Heart right ventricle (tissue), 16 donors: ENCODE results near the gene ECE1. TPM values are rescaled to one million over a fixed set of nuclear protein-coding genes. Genes with fewer than 3 reads are reported as not detected.

ENCODE experiments used
- ATAC-seq, 8 donors: fragments of 200-7000 bp; cut with Tn5 transposase; one replicate each; pipeline ENCODE4 v1.9.1; 2020; ENCODE audit warnings: mild to moderate bottlenecking in 8 of 8, moderate library complexity in 8 of 8, moderate number of reproducible peaks in 1 of 8
- DNase-seq, 2 donors: peaks; one replicate each; pipeline ENCODE4 v3.0.0-alpha.2; 2020
- H3K27ac ChIP-seq, 10 donors: fragments of 200-600 bp; sonication (generic) in 2 of 10; one replicate each; pipeline versions ENCODE4 v1.5.0 to v1.8.0; 2020 to 2022; ENCODE audit warnings: mild to moderate bottlenecking in 3 of 10
- H3K27me3 ChIP-seq, 7 donors: fragments of 200-600 bp; one replicate each; pipeline ENCODE4 v1.8.0; 2021 to 2022; ENCODE audit warnings: mild to moderate bottlenecking in 2 of 7
- H3K36me3 ChIP-seq, 9 donors: fragments of 200-600 bp; sonication (generic) in 1 of 9; one replicate each; pipeline versions ENCODE4 v1.5.0 to v1.8.0; 2020 to 2022; ENCODE audit warnings: mild to moderate bottlenecking in 2 of 9
- H3K4me1 ChIP-seq, 9 donors: fragments of 200-600 bp; sonication (generic) in 1 of 9; one replicate each; pipeline versions ENCODE4 v1.5.0 to v1.8.0; 2020 to 2022; ENCODE audit warnings: mild to moderate bottlenecking in 4 of 9
- H3K4me3 ChIP-seq, 10 donors: fragments of 200-600 bp; sonication (generic) in 2 of 10; one replicate each; pipeline versions ENCODE4 v1.5.0 to v1.8.0; 2020 to 2022; ENCODE audit warnings: mild to moderate bottlenecking in 7 of 10, moderate library complexity in 2 of 10
- H3K9me3 ChIP-seq, 11 donors: fragments of 200-600 bp in 10 of 11; sonication (generic) in 2 of 11; one replicate each; pipeline versions ENCODE4 v1.5.0 to v1.8.0; 2013 to 2022; ENCODE audit warnings: mild to moderate bottlenecking in 2 of 11, control low read depth in 1 of 11, moderate library complexity in 1 of 11
- CTCF ChIP-seq, 9 donors: fragments of 200-600 bp; sonication (generic) in 2 of 9; IDR thresholded peaks; one replicate each; pipeline versions ENCODE4 v1.5.0 to v1.8.0; 2021 to 2022; ENCODE audit warnings: antibody characterized with exemption in 9 of 9, mild to moderate bottlenecking in 5 of 9, moderate library complexity in 1 of 9
- WGBS, 2 donors: extraction: QIAGEN DNeasy Blood & Tissue Kit; methylation state at CpG; one replicate each; pipeline ENCODE4 v1.1.7; 2013; ENCODE audit warnings: inconsistent platforms in 1 of 2; 5-methylcytosine and 5-hydroxymethylcytosine counted together
- intact Hi-C, 10 donors: fragments of 100-400 bp; cut with DNase I; formaldehyde crosslinking; loops; one replicate each; pipeline versions ENCODE4 v1.11.1 to v1.14.2; 2022
- polyA plus RNA-seq, 2 donors: library from polyadenylated mRNA; stranded (reverse); fragments of 200-250 nt; gene quantifications; one replicate each; pipeline ENCODE4 v1.2.3, GENCODE V29; 2013
- total RNA-seq, 10 donors: library from RNA; stranded (reverse); fragmentation: NEBNext Ultra II Directional in 3 of 10; extraction: Animal tissue kit (Norgen Biotek cat#: 25700) in 3 of 10; gene quantifications; one replicate each; pipeline versions ENCODE4 v1.2.1 to v1.2.4, GENCODE V29; 2021 to 2023
- donor health status: Arrhythmogenic right ventricular cardiomyopathy.
- donor health status: ischemic (EF 13 %, LVEDD 7.1; RV severe dilation, severe dysfunction).
- donor health status: healthy with polysubstance abuse.
- donor health status: DM: no; HTN: yes; CAD: no.
- donor health status: DM: no; HTN: no; CAD: no.
- donor health status: ischemic (EF 25% LVEDD 6.9; RV normal size, moderate dysfunction).
- donor health status: ischemic (EF 25% LVEDD 5.7; RV mildly dilated, moderate dysfunction).
- donor health status: healthy.
- donor health status: DM: yes; HTN: yes; CAD: no.
- donor health status: Ischemic cardiomyopathy.
- donor health status: ischemic (EF 35%, LVEDD 5.7; RV mildly dilated, moderate dysfunction).
- donor health status: nonischemic (EF 11% LVEDD 7.7; RV severe dilation, severe dysfunction).
- donor health status: DM: yes; HTN: yes; CAD: no.
- donor health status: PGD.
- donor health status: ischemic (EF 29% LVEDD 5.4; RV normal size, mild dysfunction).
- donor health status: nonischemic (EF 23%, LVEDD 6.1; RV moderate dilation, normal function).

The ECE1 gene
- total and polyA plus RNA-seq, 12 donors = 30.6 to 81.8 (median 51.8) TPM

- peaks cover 0 to 100% (median 52%) of the 10 kb centered on the region in 9 donors for H3K36me3 ChIP-seq
- H3K27me3 ChIP-seq = no peaks in the 10 kb centered on the region
- DNase-seq (no peak), ATAC-seq (no peak)
- H3K27ac ChIP-seq = no peak overlapping the region
- intact Hi-C loops = loop anchor here in 1 of 10 donors (10.0 kb wide), 1 partner anchor 334 kb away; no protein-coding TSS in a partner anchor
- H3K4me1 ChIP-seq = peaks cover 0 to 29% (median 11%) of the 10 kb centered on the region in 9 donors
- H3K4me3 ChIP-seq = no peak overlapping the region
- no peak for TF ChIP-seq CTCF (IDR thresholded peaks at IDR 0.05)
- H3K9me3 ChIP-seq = no peaks in the 10 kb centered on the region
- 86 to 87% methylated on average over 10 of the region's 10 CpGs for WGBS, 2 donors
Measured at GRCh38 chr1:21240706-21241105, 49.6 kb downstream of the ECE1 start.

- peaks cover 0 to 36% (median 15%) of the 10 kb centered on the region in 9 donors for H3K4me1 ChIP-seq
- H3K36me3 ChIP-seq = peaks cover 0 to 100% (median 42%) of the 10 kb centered on the region in 9 donors
- WGBS, 2 donors = 78 to 81% methylated on average over 10 of the region's 10 CpGs
- DNase-seq (no peak), ATAC-seq (no peak)
- no peak overlapping the region for H3K4me3 ChIP-seq
- TF ChIP-seq CTCF (IDR thresholded peaks at IDR 0.05) = no peak
- no peaks in the 10 kb centered on the region for H3K27me3 ChIP-seq
- no peaks in the 10 kb centered on the region for H3K9me3 ChIP-seq
- intact Hi-C loops = loop anchor here in 3 of 10 donors (10.0 kb wide), 3 partner anchors 356 to 426 kb away; partner anchors contain the start of gene RAP1GAP (in 2 of the 3)
- no peak overlapping the region for H3K27ac ChIP-seq
Measured at GRCh38 chr1:21239221-21239620, 51.0 kb downstream of the ECE1 start.

- TF ChIP-seq CTCF (IDR thresholded peaks at IDR 0.05) = no peak
- WGBS, 2 donors = 75 to 80% methylated on average over 17 of the region's 17 CpGs
- Histone ChIP-seq H3K4me3 (no peak overlapping the region), H3K9me3 (no peaks in the 10 kb centered on the region), H3K4me1 (peaks cover 0 to 36% (median 15%) of the 10 kb centered on the region in 9 donors), H3K27ac (peak overlapping the region in 8 of 10 donors; percentile 15 to 76 (median 53)), H3K36me3 (peaks cover 0 to 100% (median 33%) of the 10 kb centered on the region in 9 donors), H3K27me3 (no peaks in the 10 kb centered on the region)
- DNase-seq (no peak), ATAC-seq (no peak)
- intact Hi-C loops = loop anchor here in 3 of 10 donors (10.0 kb wide), 3 partner anchors 357 to 427 kb away; partner anchors contain the start of gene RAP1GAP (in 2 of the 3)
Measured at GRCh38 chr1:21238141-21238800, 52.0 kb downstream of the ECE1 start.

DNA sequence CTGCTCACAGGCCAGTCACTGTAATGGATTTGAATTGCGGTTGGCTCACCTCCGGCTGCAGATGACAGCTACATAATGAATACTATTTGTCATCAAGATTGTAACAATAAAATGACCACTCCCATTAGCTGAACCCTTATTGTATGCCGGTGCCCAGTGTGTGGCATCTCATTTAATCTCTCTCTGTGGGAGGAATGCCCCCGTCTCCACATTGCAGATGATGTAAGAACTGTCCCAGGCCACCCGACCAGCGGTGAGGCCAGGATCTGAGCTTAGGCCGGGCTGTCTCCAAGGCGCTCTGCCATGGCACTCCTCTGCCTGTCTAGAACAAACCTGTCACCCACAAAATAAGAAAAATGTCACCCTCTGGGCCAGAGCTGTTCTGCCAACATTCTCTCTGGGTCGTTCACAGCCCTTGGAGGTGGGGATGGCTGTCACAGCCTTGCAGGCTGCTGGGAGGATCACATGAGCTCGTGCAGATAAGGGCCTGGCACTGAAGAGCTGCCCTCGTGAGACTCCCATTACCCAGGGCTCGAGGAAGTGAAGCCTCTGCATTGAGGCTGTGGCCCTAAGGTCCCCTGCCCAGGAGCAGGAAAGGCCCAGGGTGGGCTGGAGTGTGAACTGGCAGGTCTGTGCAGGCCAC is 52.7 kb downstream of the ECE1 start:
- Histone ChIP-seq H3K36me3 (peaks cover 0 to 100% (median 33%) of the 10 kb centered on the region in 9 donors), H3K9me3 (no peaks in the 10 kb centered on the region), H3K4me3 (no peak overlapping the region), H3K27me3 (no peaks in the 10 kb centered on the region), H3K4me1 (peaks cover 0 to 36% (median 15%) of the 10 kb centered on the region in 9 donors), H3K27ac (peak overlapping the region in 8 of 10 donors; percentile 15 to 76 (median 53))
- TF ChIP-seq CTCF (IDR thresholded peaks at IDR 0.05) = no peak
- intact Hi-C loops = loop anchor here in 3 of 10 donors (10.0 kb wide), 3 partner anchors 357 to 427 kb away; partner anchors contain the start of gene RAP1GAP (in 2 of the 3)
- peak; percentile 42 to 47 for DNase-seq
- 61 to 66% methylated on average over 12 of the region's 12 CpGs for WGBS, 2 donors
- ATAC-seq = peak; percentile 76 to 89 (median 83)
